ENCODE measurements around the gene PPARA. TPM values are rescaled to one million over a fixed set of nuclear protein-coding genes. Genes with fewer than 3 reads are reported as not detected.

PPARA gene
- 4.5 TPM in 2 replicates for polyA plus RNA-seq (2012; rRNA removed)
- polyA plus RNA-seq (2012; cell fraction: cytosol; rRNA removed) = 4.1 and 4.4 TPM in 2 replicates
- 5.8 and 6.8 TPM in 2 replicates for polyA plus RNA-seq (2012; cell fraction: nucleus; rRNA removed)

DNA sequence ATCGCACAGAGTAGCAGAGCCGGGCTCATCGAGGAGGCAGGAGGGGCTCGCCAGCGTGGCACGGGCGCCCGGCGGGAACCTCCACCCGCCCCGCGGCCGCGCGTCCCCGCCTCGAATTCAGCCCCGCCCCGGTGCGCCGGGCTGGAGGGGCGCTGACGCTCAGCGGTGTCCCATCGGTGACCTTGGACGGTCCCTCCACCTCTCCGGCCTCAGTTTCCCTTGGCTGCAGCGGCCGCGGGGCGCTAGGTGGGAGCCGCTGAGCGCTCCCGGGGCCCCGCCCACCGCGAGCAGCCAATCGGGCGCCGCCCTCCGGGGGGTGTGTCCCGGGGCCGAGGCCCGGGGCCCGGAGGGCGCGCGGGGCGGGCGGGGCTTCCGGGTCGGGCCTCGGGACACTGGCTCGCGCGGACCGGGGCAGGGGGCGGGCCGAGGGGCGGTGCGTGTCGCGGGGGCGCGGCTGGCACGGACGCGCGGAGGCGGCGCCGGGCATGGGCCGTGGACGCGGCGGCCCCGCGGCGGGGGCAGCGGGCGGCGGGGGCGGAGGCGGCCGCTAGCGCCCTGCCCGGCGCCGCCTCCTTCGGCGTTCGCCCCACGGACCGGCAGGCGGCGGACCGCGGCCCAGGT lies at the start of gene PPARA:
Gene PPARA (plus strand): TSS at position 493 of the 621 bp plus-strand sequence. CDS start 47,858 bp downstream, outside the sequence.
- DNase-seq = peak; percentile 100
- Histone ChIP-seq H3K9ac (peak within 1 kb of the TSS; percentile 72), H3K4me3 (ENCODE audit: low read depth in 2 of 2, low read length in 1 of 2) (peak within 1 kb of the TSS; percentile 83 to 92), H4K20me1 (ENCODE audit: insufficient read depth) (no peaks in the 10 kb centered on the region; the same call in 1 of the 2 replicates), H3K36me3 (replicated peaks in 1 of 2; ENCODE audit: control insufficient read depth in 1 of 2, insufficient read depth in 2 of 2, low read length in 1 of 2) (peaks cover 3 to 10% of the 10 kb centered on the region in 2 experiments), H3K9me3 (no peaks in the 10 kb centered on the region), H3K27ac (ENCODE audit: low read depth in 2 of 2, low read length in 1 of 2) (peak within 1 kb of the TSS in 1 of 2 experiments; percentile 48; a peak in 2 of 4 replicates), H3K4me2 (peak within 1 kb of the TSS; percentile 100), H2AFZ (ENCODE audit: low read depth) (peak within 1 kb of the TSS; percentile 91), H3K27me3 (ENCODE audit: insufficient read depth) (peaks cover 9% of the 10 kb centered on the region; the same call in 1 of the 2 replicates), H3K9me2 (no peaks in the 10 kb centered on the region), H3K4me1 (ENCODE audit: control insufficient read depth in 1 of 2, insufficient read depth in 2 of 2, low read depth in 1 of 2, low read length in 1 of 2) (peaks cover 8 to 32% of the 10 kb centered on the region in 2 experiments; a peak in 1 of 4 replicates), H3K79me2 (ENCODE audit: insufficient read depth) (peaks cover 16% of the 10 kb centered on the region), H3F3A (replicated peaks; ENCODE audit: insufficient read depth) (peaks cover 10% of the 10 kb centered on the region)
- CTCF ChIA-PET = interaction anchor here (1.1 to 2.7 kb wide), 3 partner anchors 11 to 110 kb away, joined by 3 to 7 read pairs (median 5); no protein-coding TSS in a partner anchor
- TF ChIP-seq TCF12 (IDR thresholded peaks at IDR 0.05) = no peak
- TF ChIP-seq, protein P1, sequence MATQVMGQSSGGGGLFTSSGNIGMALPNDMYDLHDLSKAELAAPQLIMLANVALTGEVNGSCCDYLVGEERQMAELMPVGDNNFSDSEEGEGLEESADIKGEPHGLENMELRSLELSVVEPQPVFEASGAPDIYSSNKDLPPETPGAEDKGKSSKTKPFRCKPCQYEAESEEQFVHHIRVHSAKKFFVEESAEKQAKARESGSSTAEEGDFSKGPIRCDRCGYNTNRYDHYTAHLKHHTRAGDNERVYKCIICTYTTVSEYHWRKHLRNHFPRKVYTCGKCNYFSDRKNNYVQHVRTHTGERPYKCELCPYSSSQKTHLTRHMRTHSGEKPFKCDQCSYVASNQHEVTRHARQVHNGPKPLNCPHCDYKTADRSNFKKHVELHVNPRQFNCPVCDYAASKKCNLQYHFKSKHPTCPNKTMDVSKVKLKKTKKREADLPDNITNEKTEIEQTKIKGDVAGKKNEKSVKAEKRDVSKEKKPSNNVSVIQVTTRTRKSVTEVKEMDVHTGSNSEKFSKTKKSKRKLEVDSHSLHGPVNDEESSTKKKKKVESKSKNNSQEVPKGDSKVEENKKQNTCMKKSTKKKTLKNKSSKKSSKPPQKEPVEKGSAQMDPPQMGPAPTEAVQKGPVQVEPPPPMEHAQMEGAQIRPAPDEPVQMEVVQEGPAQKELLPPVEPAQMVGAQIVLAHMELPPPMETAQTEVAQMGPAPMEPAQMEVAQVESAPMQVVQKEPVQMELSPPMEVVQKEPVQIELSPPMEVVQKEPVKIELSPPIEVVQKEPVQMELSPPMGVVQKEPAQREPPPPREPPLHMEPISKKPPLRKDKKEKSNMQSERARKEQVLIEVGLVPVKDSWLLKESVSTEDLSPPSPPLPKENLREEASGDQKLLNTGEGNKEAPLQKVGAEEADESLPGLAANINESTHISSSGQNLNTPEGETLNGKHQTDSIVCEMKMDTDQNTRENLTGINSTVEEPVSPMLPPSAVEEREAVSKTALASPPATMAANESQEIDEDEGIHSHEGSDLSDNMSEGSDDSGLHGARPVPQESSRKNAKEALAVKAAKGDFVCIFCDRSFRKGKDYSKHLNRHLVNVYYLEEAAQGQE (IDR thresholded peaks at IDR 0.05; ENCODE audit: low read depth, low read length) = no peak
- TF ChIP-seq MXI1 (IDR thresholded peaks at IDR 0.05; ENCODE audit: low read depth, low read length) = peak; percentile 47; the same call in 1 of the 2 replicates
- no peak for TF ChIP-seq CHD2 (IDR thresholded peaks at IDR 0.05; ENCODE audit: low read length, partially characterized antibody)
- TF ChIP-seq SIN3A (IDR thresholded peaks at IDR 0.05; ENCODE audit: borderline replicate concordance, low read depth, low read length) = 0 out of 2 replicates have a peak, but pooled peaks have one; percentile 29
- no peak for TF ChIP-seq RAD21 (IDR thresholded peaks at IDR 0.05; ENCODE audit: low read length)
- no peak for TF ChIP-seq EZH2phosphoT487 (IDR thresholded peaks at IDR 0.05; ENCODE audit: borderline replicate concordance, low read depth)
- TF ChIP-seq, protein P2, sequence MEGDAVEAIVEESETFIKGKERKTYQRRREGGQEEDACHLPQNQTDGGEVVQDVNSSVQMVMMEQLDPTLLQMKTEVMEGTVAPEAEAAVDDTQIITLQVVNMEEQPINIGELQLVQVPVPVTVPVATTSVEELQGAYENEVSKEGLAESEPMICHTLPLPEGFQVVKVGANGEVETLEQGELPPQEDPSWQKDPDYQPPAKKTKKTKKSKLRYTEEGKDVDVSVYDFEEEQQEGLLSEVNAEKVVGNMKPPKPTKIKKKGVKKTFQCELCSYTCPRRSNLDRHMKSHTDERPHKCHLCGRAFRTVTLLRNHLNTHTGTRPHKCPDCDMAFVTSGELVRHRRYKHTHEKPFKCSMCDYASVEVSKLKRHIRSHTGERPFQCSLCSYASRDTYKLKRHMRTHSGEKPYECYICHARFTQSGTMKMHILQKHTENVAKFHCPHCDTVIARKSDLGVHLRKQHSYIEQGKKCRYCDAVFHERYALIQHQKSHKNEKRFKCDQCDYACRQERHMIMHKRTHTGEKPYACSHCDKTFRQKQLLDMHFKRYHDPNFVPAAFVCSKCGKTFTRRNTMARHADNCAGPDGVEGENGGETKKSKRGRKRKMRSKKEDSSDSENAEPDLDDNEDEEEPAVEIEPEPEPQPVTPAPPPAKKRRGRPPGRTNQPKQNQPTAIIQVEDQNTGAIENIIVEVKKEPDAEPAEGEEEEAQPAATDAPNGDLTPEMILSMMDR (IDR thresholded peaks at IDR 0.05) = no peak
- TF ChIP-seq, protein P3, sequence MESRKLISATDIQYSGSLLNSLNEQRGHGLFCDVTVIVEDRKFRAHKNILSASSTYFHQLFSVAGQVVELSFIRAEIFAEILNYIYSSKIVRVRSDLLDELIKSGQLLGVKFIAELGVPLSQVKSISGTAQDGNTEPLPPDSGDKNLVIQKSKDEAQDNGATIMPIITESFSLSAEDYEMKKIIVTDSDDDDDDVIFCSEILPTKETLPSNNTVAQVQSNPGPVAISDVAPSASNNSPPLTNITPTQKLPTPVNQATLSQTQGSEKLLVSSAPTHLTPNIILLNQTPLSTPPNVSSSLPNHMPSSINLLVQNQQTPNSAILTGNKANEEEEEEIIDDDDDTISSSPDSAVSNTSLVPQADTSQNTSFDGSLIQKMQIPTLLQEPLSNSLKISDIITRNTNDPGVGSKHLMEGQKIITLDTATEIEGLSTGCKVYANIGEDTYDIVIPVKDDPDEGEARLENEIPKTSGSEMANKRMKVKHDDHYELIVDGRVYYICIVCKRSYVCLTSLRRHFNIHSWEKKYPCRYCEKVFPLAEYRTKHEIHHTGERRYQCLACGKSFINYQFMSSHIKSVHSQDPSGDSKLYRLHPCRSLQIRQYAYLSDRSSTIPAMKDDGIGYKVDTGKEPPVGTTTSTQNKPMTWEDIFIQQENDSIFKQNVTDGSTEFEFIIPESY (IDR thresholded peaks at IDR 0.05; ENCODE audit: borderline replicate concordance, low read depth) = no peak
- TF ChIP-seq, protein P4, sequence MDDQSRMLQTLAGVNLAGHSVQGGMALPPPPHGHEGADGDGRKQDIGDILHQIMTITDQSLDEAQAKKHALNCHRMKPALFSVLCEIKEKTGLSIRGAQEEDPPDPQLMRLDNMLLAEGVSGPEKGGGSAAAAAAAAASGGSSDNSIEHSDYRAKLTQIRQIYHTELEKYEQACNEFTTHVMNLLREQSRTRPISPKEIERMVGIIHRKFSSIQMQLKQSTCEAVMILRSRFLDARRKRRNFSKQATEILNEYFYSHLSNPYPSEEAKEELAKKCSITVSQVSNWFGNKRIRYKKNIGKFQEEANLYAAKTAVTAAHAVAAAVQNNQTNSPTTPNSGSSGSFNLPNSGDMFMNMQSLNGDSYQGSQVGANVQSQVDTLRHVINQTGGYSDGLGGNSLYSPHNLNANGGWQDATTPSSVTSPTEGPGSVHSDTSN (IDR thresholded peaks at IDR 0.05) = no peak
- TF ChIP-seq NRF1 (IDR thresholded peaks at IDR 0.05; ENCODE audit: low read depth, low read length) = no peak; the same call in 1 of the 2 replicates
- TF ChIP-seq, protein P5, sequence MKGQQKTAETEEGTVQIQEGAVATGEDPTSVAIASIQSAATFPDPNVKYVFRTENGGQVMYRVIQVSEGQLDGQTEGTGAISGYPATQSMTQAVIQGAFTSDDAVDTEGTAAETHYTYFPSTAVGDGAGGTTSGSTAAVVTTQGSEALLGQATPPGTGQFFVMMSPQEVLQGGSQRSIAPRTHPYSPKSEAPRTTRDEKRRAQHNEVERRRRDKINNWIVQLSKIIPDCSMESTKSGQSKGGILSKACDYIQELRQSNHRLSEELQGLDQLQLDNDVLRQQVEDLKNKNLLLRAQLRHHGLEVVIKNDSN (IDR thresholded peaks at IDR 0.05; ENCODE audit: borderline replicate concordance, low read depth) = no peak
- no peak for TF ChIP-seq MEF2A (IDR thresholded peaks at IDR 0.05; ENCODE audit: borderline replicate concordance, low read depth)
- POLR2A ChIA-PET = no interaction called here
- WGBS (ENCODE audit: low lambda C conversion rate) = no CpG with 5 or more reads among the region's 98 CpGs
